K562 (cell line): ENCODE data around the gene CACNB1. TPM values are rescaled to one million over a fixed set of nuclear protein-coding genes. Genes with fewer than 3 reads are reported as not detected.
A peak's percentile ranks its signal among the peaks of the same experiment; 100 is the strongest.

ENCODE experiments used
- ATAC-seq: fragments of 200-7000 bp; cut with Tn5 transposase; 3 replicates; pipeline ENCODE4 v1.9.1; 2020; ENCODE audit warnings: moderate library complexity
- BruUV-seq: library from RNA; stranded (reverse); fragments of 400-500 nt; replicated peaks from 2 replicates; lab custom pipeline; 2021; lab: Mats Ljungman, UMichigan
- CTCF ChIA-PET: fragments of 300-600 bp; formaldehyde crosslinking; extraction: SDS; loops from one replicate; lab custom pipeline; 2021; ENCODE audit warnings: low intra/inter-chr PET ratio; lab: Yijun Ruan, JAX
- POLR2A ChIA-PET: fragments of 300-600, 350-650 bp; sonication (Branson Sonifier 250); formaldehyde crosslinking; extraction: SDS; loops from one replicate; lab custom pipeline; 2021; ENCODE audit warnings: antibody characterized with exemption, inconsistent platforms; lab: Yijun Ruan, JAX
- DNase-seq, 4 experiments: peaks; one replicate each; pipeline versions ENCODE4 v3.0.0 to v3.0.0-alpha.2; 2011 to 2018; ENCODE audit warnings: low spot score in 3 of 4, mixed read lengths in 3 of 4; ENCODE audit errors: extremely low read depth in 1 of 4
- FAIRE-seq: peaks from 2 replicates; lab custom pipeline; 2011; peaks lifted over from hg19 to GRCh38; lab: Jason Lieb, UNC
- H2AFZ ChIP-seq: 2 replicates; pipeline ENCODE4 v1.6.0; 2011; ENCODE audit warnings: low read depth, low read length, control low read depth, inconsistent platforms
- H3K27ac ChIP-seq: fragments of 200-600 bp; 3 replicates; pipeline ENCODE4 v1.8.0; 2011; ENCODE audit warnings: low read depth, mild to moderate bottlenecking, control low read depth, inconsistent platforms, low read length, moderate library complexity, mixed read lengths; ENCODE audit errors: extremely low read depth
- H3K27me3 ChIP-seq, 2 experiments: fragments of 300-600 bp in 1 of 2; 2 replicates in 1 of 2; 3 replicates in 1 of 2; pipeline versions ENCODE4 v1.6.0 to v1.8.0; 2011; ENCODE audit warnings: inconsistent platforms in 2 of 2, low read length in 2 of 2, mild to moderate bottlenecking in 1 of 2, mixed read lengths in 1 of 2, moderate library complexity in 1 of 2; ENCODE audit not compliant: control insufficient read depth in 2 of 2, insufficient read depth in 2 of 2
- H3K36me3 ChIP-seq: fragments of 300-600 bp; 3 replicates; pipeline ENCODE4 v1.8.0; 2011; ENCODE audit warnings: mild to moderate bottlenecking, low read length, inconsistent platforms; ENCODE audit not compliant: control insufficient read depth, insufficient read depth
- H3K4me1 ChIP-seq, 2 experiments: fragments of 200-600 bp in 1 of 2; replicated peaks in 1 of 2; 2 replicates in 1 of 2; 3 replicates in 1 of 2; pipeline versions ENCODE4 v1.5.1 to v1.8.0; 2011; ENCODE audit warnings: inconsistent platforms in 2 of 2, low read length in 2 of 2, mild to moderate bottlenecking in 1 of 2, mixed read lengths in 1 of 2, moderate library complexity in 1 of 2; ENCODE audit not compliant: control insufficient read depth in 2 of 2, insufficient read depth in 2 of 2
- H3K4me2 ChIP-seq: 2 replicates; pipeline ENCODE4 v1.6.1; 2011; ENCODE audit warnings: low read length, control low read depth, inconsistent platforms, mixed read lengths; ENCODE audit not compliant: insufficient read depth
- H3K4me3 ChIP-seq: fragments of 200-600 bp; sonication (generic), shearing (Covaris generic); 2 replicates; pipeline ENCODE4 v1.5.1; 2016; ENCODE audit warnings: control low read depth, inconsistent platforms
- H3K79me2 ChIP-seq: fragments of 200-600 bp; 3 replicates; pipeline ENCODE4 v1.8.0; 2011; ENCODE audit warnings: low read length, inconsistent platforms; ENCODE audit not compliant: control insufficient read depth, insufficient read depth
- H3K9ac ChIP-seq, 2 experiments: 2 replicates each; pipeline versions ENCODE4 v1.6.0 to v1.6.1; 2011; ENCODE audit warnings: low read depth in 2 of 2, low read length in 2 of 2, control low read depth in 1 of 2, inconsistent platforms in 1 of 2, mild to moderate bottlenecking in 1 of 2, mixed read lengths in 1 of 2; ENCODE audit not compliant: insufficient read depth in 1 of 2
- H3K9me1 ChIP-seq: one replicate; pipeline ENCODE4 v1.6.0; 2011; ENCODE audit warnings: inconsistent platforms, mild to moderate bottlenecking, low read length, moderate library complexity; ENCODE audit not compliant: control insufficient read depth, insufficient read depth
- H3K9me3 ChIP-seq: replicated peaks from 2 replicates; pipeline ENCODE4 v1.5.1; 2011; ENCODE audit warnings: low read depth, low read length, inconsistent platforms; ENCODE audit not compliant: control insufficient read depth, insufficient read depth
- H4K20me1 ChIP-seq: replicated peaks from 2 replicates; pipeline ENCODE4 v1.6.1; 2011; ENCODE audit warnings: low read length, inconsistent platforms, mixed read lengths; ENCODE audit not compliant: control insufficient read depth, insufficient read depth
- E2F3 ChIP-seq: fragments of 250-450 bp; sonication (Bioruptor Pico); IDR thresholded peaks from 2 replicates; pipeline ENCODE4 v1.4.0; 2020; ENCODE audit warnings: mild to moderate bottlenecking
- HMG20A ChIP-seq: fragments of 450-650 bp; formaldehyde crosslinking; conservative IDR thresholded peaks from 2 replicates; pipeline ENCODE4 v1.4.0; 2020; ENCODE audit warnings: mild to moderate bottlenecking, mixed read lengths
- ILK ChIP-seq: fragments of 450-650 bp; IDR thresholded peaks from 2 replicates; pipeline ENCODE4 v1.6.1; 2016; ENCODE audit warnings: missing genetic modification characterization, low read depth, mild to moderate bottlenecking, missing compliant biosample characterization, moderate library complexity, borderline replicate concordance
- IRF9 ChIP-seq: fragments of 450-650 bp; IDR thresholded peaks from 2 replicates; pipeline ENCODE4 v1.6.1; 2016; ENCODE audit warnings: missing biosample characterization, missing genetic modification characterization
- PYGO2 ChIP-seq: fragments of 450-650 bp; IDR thresholded peaks from 2 replicates; pipeline ENCODE4 v1.6.1; 2016; ENCODE audit warnings: mild to moderate bottlenecking, missing genetic modification characterization, moderate library complexity, missing compliant biosample characterization
- SAFB ChIP-seq: fragments of 200-400 bp; formaldehyde crosslinking; IDR thresholded peaks from 2 replicates; pipeline ENCODE4 v1.6.1; 2017; ENCODE audit warnings: low read depth, low read length, borderline replicate concordance
- SUPT5H ChIP-seq: fragments of 450-650 bp; IDR thresholded peaks from 2 replicates; pipeline ENCODE4 v1.6.1; 2016
- UBTF ChIP-seq, 2 experiments: IDR thresholded peaks; 2 replicates each; pipeline ENCODE4 v1.6.1; 2012; ENCODE audit warnings: improper control_type of control experiment in 2 of 2, low read depth in 2 of 2, low read length in 2 of 2, borderline replicate concordance in 1 of 2
- WGBS: fragments of 100-300 bp; shearing (Covaris generic); methylation state at CpG from one replicate; pipeline ENCODE4 v1.1.6; 2016; ENCODE audit warnings: low coverage, mixed read lengths; ENCODE audit not compliant: insufficient coverage; ENCODE audit errors: missing lambda C conversion rate; 5-methylcytosine and 5-hydroxymethylcytosine counted together
- in situ Hi-C: fragments of 300-500 bp; cut with MboI; formaldehyde crosslinking; loops from 4 replicates; pipeline ENCODE4 v1.15.0; 2018; ENCODE audit warnings: inconsistent platforms, mixed read lengths
- intact Hi-C: fragments of 100-400 bp; cut with micrococcal nuclease; formaldehyde crosslinking; loops from 2 replicates; pipeline ENCODE4 v1.14.2; 2022
- polyA plus RNA-seq, 8 experiments: library from polyadenylated mRNA; depleted of rRNA in 4 of 8; stranded (reverse) in 5 of 8; unstranded in 3 of 8; fragments of >200 nt; fragmentation: Nextera tagmentation in 2 of 8; fragmentation: Illumina TruSeq in 1 of 8; extraction: Ambion mirVana in 2 of 8; extraction: Trizol in 1 of 8; gene quantifications; 2 replicates each; pipeline versions ENCODE4 v1.2.1 to v1.2.3, GENCODE V29; 2011 to 2014; ENCODE audit warnings: inconsistent platforms in 1 of 8, missing spikeins in 1 of 8
- total RNA-seq, 7 experiments: library from RNA; depleted of rRNA in 6 of 7; stranded (reverse); fragments of >200 nt in 6 of 7; fragmentation: Illumina TruSeq in 2 of 7; extraction: Trizol in 2 of 7; gene quantifications; 2 replicates each; pipeline versions ENCODE4 v1.2.1 to v1.2.3, GENCODE V29; 2011 to 2021; ENCODE audit warnings: low replicate concordance in 1 of 7

The CACNB1 gene
- total and polyA plus RNA-seq, 9 of the 15 experiments (the other 6 are each of a cell fraction or from before 2014, with no cell fraction given) = 0.08 to 7.4 (median 3.0) TPM

DNA sequence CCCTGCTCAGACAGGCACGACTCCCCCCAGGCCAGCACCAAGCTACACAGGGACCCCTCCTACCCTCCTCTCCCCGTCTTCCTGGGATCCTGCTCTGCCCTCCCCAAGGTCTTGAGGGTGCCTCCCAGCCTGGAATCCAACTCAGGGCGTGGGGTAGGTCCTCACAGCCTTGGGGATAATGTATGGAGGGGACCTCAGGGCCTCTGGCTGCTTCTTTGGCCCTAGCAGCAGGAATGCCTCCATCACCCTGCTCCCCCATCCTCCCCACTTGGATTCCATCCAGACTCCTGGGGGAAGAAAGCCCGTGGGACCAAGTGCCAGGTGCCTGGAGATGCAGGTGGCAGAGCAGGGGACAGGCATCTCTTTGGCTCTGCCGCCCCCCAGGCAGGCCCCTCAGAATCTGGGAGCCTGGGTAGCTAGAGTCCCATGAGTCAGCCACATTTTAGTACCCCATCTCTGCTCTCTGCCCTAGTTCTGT lies 39.0 kb upstream of the CACNB1 start:
- H3K36me3 ChIP-seq = no peaks in the 10 kb centered on the region
- DNase-seq (peak in 1 of 4 experiments; percentile 7), ATAC-seq (no peak), FAIRE-seq (no peak)
- H3K9ac ChIP-seq = no peak overlapping the region
- H3K4me3 ChIP-seq = no peak overlapping the region
- H3K27me3 ChIP-seq = peaks cover 0 to 6% of the 10 kb centered on the region in 2 experiments; a peak in 2 of 5 replicates
- intact Hi-C loops = no loop called here
- in situ Hi-C loops = no loop called here
- H3K4me1 ChIP-seq = peaks cover 0 to 18% of the 10 kb centered on the region in 2 experiments; a peak in 4 of 5 replicates
- no peak overlapping the region for H3K27ac ChIP-seq
- H4K20me1 ChIP-seq = peaks cover 4% of the 10 kb centered on the region; the same call in 1 of the 2 replicates
- no peaks in the 10 kb centered on the region for H3K9me1 ChIP-seq
- H3K79me2 ChIP-seq = no peaks in the 10 kb centered on the region
- CTCF ChIA-PET = interaction anchor here (0.6 to 4.7 kb wide), 3 partner anchors 8 to 29 kb away, joined by 3 to 23 read pairs (median 16); no protein-coding TSS in a partner anchor
- H3K4me2 ChIP-seq = no peak overlapping the region
- BruUV-seq = no TSS peak
- WGBS = 17% methylated on average over 5 of the region's 5 CpGs
- no peaks in the 10 kb centered on the region for H3K9me3 ChIP-seq
- POLR2A ChIA-PET = interaction anchor here (1.1 to 1.9 kb wide), 4 partner anchors 8 to 40 kb away, joined by 3 to 6 read pairs (median 6); no protein-coding TSS in a partner anchor
- H2AFZ ChIP-seq = no peak overlapping the region
- no peak for TF ChIP-seq HMG20A
- TF ChIP-seq IRF9 = no peak
- TF ChIP-seq PYGO2 (tag) = no peak
- no peak for TF ChIP-seq UBTF (IDR thresholded peaks at IDR 0.05; ENCODE audit: borderline replicate concordance in 1 of 2, low read depth in 2 of 2, low read length in 2 of 2)
- TF ChIP-seq E2F3 = no peak
- no peak for TF ChIP-seq SUPT5H
- no peak for TF ChIP-seq SAFB
- no peak for TF ChIP-seq ILK (tag)
